NB4 (cell line): ENCODE data around the gene SIX2.

Experiments used
- CTCF ChIP-seq: IDR thresholded peaks from one replicate; pipeline ENCODE4 v1.5.1; 2012; ENCODE audit warnings: low read depth, low read length
- POLR2A ChIP-seq: IDR thresholded peaks from 2 replicates; pipeline ENCODE4 v1.6.1; 2011; ENCODE audit warnings: mild to moderate bottlenecking; ENCODE audit not compliant: insufficient read length; ENCODE audit errors: extremely low read depth

- TF ChIP-seq CTCF (no peak), POLR2A (no peak)
These were observed 21.8 kb upstream of the SIX2 start for GRCh38 chr2:45031028-45031427.
